DND-41 (cell line): Measurements from ENCODE around the gene GRAMD4.

Source experiments
- EZH2 ChIP-seq: IDR thresholded peaks from 3 replicates; pipeline ENCODE4 v1.6.1; 2012; ENCODE audit warnings: borderline replicate concordance, low read depth, mild to moderate bottlenecking, moderate library complexity, low read length, inconsistent platforms; ENCODE audit not compliant: severe bottlenecking
- TF ChIP-seq, protein P1 (sequence below): IDR thresholded peaks from 2 replicates; pipeline ENCODE4 v1.5.1; 2012; ENCODE audit warnings: borderline replicate concordance, low read length, moderate library complexity, mild to moderate bottlenecking; ENCODE audit not compliant: poor library complexity, severe bottlenecking; ENCODE audit errors: extremely low read depth

DNA sequence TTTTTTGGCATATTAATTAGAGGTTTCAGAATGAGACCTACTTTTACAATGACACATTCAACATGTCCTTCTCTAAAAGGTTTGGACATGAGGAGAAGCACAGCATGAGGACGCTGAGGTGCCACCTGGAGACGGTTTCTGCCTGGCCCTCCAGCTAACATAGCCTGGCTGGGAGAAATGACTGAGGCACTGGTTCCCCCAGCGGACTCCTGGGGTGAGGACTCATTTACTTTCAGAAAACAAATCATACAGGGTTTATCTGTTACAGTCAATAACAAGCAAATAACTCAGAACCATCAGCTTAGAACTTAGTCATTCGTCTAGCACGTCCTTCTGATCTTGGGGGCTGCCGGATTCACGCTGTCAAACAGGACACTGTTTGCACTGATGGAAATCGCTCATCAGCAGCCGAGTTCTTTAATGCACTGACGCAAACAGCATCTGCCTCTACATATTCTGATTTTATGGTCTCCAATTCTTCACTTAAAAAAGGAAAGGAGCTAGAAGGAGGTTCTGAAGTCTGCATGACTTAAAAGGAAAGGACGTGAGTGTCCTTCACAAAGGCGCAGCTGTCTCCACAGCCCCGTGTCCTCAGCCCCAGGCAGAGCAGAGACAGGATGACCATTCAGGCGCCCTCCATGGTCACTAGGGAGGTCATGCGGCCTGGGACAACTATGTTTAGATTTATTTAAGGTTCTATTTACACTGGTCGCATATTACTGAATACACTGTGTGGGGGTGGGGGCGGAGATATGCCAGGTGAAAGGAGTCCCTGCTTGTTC is 73.6 kb downstream of the GRAMD4 start:
- TF ChIP-seq EZH2, result no peak
- TF ChIP-seq, protein P1, sequence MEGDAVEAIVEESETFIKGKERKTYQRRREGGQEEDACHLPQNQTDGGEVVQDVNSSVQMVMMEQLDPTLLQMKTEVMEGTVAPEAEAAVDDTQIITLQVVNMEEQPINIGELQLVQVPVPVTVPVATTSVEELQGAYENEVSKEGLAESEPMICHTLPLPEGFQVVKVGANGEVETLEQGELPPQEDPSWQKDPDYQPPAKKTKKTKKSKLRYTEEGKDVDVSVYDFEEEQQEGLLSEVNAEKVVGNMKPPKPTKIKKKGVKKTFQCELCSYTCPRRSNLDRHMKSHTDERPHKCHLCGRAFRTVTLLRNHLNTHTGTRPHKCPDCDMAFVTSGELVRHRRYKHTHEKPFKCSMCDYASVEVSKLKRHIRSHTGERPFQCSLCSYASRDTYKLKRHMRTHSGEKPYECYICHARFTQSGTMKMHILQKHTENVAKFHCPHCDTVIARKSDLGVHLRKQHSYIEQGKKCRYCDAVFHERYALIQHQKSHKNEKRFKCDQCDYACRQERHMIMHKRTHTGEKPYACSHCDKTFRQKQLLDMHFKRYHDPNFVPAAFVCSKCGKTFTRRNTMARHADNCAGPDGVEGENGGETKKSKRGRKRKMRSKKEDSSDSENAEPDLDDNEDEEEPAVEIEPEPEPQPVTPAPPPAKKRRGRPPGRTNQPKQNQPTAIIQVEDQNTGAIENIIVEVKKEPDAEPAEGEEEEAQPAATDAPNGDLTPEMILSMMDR, result no peak
